ENCODE measurements around the gene PCAT6. TPM values are rescaled to one million over a fixed set of nuclear protein-coding genes. Genes with fewer than 3 reads are reported as not detected.

Gene PCAT6
- total RNA-seq, 1 donor from 2014 or later: not detected

DNA sequence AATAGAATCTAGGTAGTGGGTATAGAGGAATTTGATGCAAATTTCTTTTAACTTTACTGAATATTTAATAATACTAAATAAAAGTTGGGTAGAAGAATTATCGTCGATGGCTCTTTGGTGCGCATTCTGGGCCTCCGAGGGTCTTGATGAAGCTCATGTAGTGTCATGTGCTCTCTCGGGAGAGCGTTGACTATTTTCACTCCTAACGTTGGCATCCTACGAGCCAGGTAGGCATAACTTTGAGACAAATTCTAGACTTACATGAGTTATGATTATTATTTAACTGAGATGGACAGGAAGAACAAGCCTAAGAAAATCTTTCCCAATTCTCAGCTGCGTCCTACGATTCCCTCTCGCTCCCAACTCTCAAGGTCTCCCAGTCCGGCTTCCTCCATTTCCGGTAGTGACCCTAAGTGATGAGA, 550 bp upstream of the PCAT6 start:
- Mint-ChIP-seq H3K27me3 (ENCODE audit: insufficient read depth, low read depth) (peaks cover 15% of the 10 kb centered on the region), H3K4me1 (peaks cover 42% of the 10 kb centered on the region), H3K36me3 (peaks cover 3% of the 10 kb centered on the region), H3K9me3 (no peaks in the 10 kb centered on the region), H3K4me3 (peak overlapping the region; percentile 90), H3K27ac (peak overlapping the region; percentile 87)
- Histone ChIP-seq H3K9ac (no peak overlapping the region), H3K27ac (no peak overlapping the region), H3K4me1 (peaks cover 37% of the 10 kb centered on the region), H4K20me1 (ENCODE audit: low read depth) (peaks cover 17% of the 10 kb centered on the region), H3K9me3 (ENCODE audit: low read depth) (no peaks in the 10 kb centered on the region), H2AFZ (replicated peaks) (no peak overlapping the region), H3K79me2 (ENCODE audit: low read depth) (peaks cover 50% of the 10 kb centered on the region), H3K4me2 (peak overlapping the region; percentile 98), H3K4me3 (peak overlapping the region; percentile 96), H3F3A (ENCODE audit: low read depth) (peaks cover 21% of the 10 kb centered on the region), H3K36me3 (no peaks in the 10 kb centered on the region), H3K27me3 (peaks cover 20% of the 10 kb centered on the region)
- DNase-seq (ENCODE audit: low spot score): no peak
- TF ChIP-seq CTCF (IDR thresholded peaks at IDR 0.05) (no peak), EZH2 (IDR thresholded peaks at IDR 0.05) (no peak), EZH2phosphoT487 (IDR thresholded peaks at IDR 0.05) (no peak)

DNA sequence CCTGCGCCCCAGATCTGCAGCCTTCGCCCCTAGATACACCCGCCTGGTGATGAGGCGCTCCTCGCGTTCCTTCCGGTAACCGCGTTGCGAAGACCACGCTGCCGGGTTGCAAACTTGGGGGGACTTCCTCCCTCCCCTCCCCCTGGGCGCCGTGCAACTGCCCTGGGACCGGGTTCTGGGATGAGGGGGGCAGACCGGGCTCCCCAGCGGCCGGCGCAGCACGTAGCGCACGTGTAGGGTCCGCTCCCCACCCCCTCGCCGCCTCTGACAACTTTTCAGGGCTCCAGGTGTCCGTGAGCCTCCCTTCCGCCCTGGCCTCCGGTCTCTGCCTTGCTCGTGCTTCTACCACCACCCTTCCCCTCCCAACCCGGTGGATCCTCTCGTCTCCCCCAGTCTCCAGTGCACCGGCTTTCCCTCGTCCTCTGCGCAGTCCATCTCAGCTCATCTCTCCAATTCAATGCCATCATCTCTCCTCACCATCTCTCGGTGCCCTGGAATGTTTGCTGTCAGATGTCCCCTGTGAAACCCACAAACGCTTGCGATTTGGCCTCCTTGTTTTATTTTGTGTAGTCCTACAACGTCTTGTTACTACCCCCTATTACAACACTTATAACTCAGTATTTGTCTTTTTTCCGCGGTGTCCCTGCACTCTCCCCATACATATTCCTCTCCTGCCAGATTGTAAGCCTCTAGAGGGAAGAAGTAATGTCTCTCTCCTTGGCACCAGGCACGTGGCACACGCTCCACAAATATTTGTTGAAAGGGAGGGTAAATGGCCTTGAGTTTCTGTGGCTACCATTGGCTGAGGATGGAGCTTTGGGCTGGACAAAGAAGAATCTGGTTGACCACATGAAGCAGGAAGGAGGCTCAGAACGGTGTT, 782 bp downstream of the PCAT6 start:
- H2AFZ ChIP-seq (replicated peaks): peak overlapping the region; percentile 13
- H3K79me2 ChIP-seq (ENCODE audit: low read depth): peaks cover 37% of the 10 kb centered on the region
- DNase-seq (ENCODE audit: low spot score): no peak

GRCh38 chr1:202812176-202813026, 1.6 kb downstream of the PCAT6 start:
- H3K9ac ChIP-seq: no peak overlapping the region
- peak overlapping the region; percentile 98 for H3K4me2 ChIP-seq
- no peaks in the 10 kb centered on the region for H3K36me3 Mint-ChIP-seq
- peaks cover 21% of the 10 kb centered on the region for H3F3A ChIP-seq (ENCODE audit: low read depth)
- no peak overlapping the region for H3K27ac Mint-ChIP-seq
- no peaks in the 10 kb centered on the region for H3K9me3 ChIP-seq (ENCODE audit: low read depth)
- TF ChIP-seq CTCF (IDR thresholded peaks at IDR 0.05): no peak
- TF ChIP-seq EZH2 (IDR thresholded peaks at IDR 0.05): no peak
- TF ChIP-seq EZH2phosphoT487 (IDR thresholded peaks at IDR 0.05): no peak
- H2AFZ ChIP-seq (replicated peaks): no peak overlapping the region
- H3K27ac ChIP-seq: no peak overlapping the region
- H3K4me3 ChIP-seq: peak overlapping the region; percentile 96
- H4K20me1 ChIP-seq (ENCODE audit: low read depth): no peaks in the 10 kb centered on the region
- H3K4me3 Mint-ChIP-seq: peak overlapping the region; percentile 90
- peak; percentile 56 for DNase-seq (ENCODE audit: low spot score)
- H3K4me1 ChIP-seq: peaks cover 34% of the 10 kb centered on the region
- peaks cover 19% of the 10 kb centered on the region for H3K27me3 Mint-ChIP-seq (ENCODE audit: insufficient read depth, low read depth)
- H3K36me3 ChIP-seq: no peaks in the 10 kb centered on the region
- H3K27me3 ChIP-seq: peaks cover 20% of the 10 kb centered on the region
- peaks cover 37% of the 10 kb centered on the region for H3K4me1 Mint-ChIP-seq
- H3K79me2 ChIP-seq (ENCODE audit: low read depth): peaks cover 28% of the 10 kb centered on the region
- no peaks in the 10 kb centered on the region for H3K9me3 Mint-ChIP-seq

More for the DNA sequence above, 782 bp downstream of the PCAT6 start:
- Histone ChIP-seq H3K9me3 (ENCODE audit: low read depth) (no peaks in the 10 kb centered on the region), H3K4me1 (peaks cover 34% of the 10 kb centered on the region), H3K4me3 (peak overlapping the region; percentile 96), H4K20me1 (ENCODE audit: low read depth) (peaks cover 4% of the 10 kb centered on the region), H3F3A (ENCODE audit: low read depth) (peaks cover 21% of the 10 kb centered on the region), H3K27me3 (peaks cover 20% of the 10 kb centered on the region), H3K4me2 (peak overlapping the region; percentile 98), H3K9ac (no peak overlapping the region), H3K36me3 (no peaks in the 10 kb centered on the region), H3K27ac (no peak overlapping the region)
- peaks cover under 1% of the 10 kb centered on the region for H3K36me3 Mint-ChIP-seq
- peaks cover 37% of the 10 kb centered on the region for H3K4me1 Mint-ChIP-seq
- H3K27me3 Mint-ChIP-seq (ENCODE audit: insufficient read depth, low read depth): peaks cover 17% of the 10 kb centered on the region
- H3K27ac Mint-ChIP-seq: peak overlapping the region; percentile 88
- H3K9me3 Mint-ChIP-seq: no peaks in the 10 kb centered on the region
- peak overlapping the region; percentile 90 for H3K4me3 Mint-ChIP-seq
- no peak for TF ChIP-seq EZH2 (IDR thresholded peaks at IDR 0.05)
- no peak for TF ChIP-seq EZH2phosphoT487 (IDR thresholded peaks at IDR 0.05)
- TF ChIP-seq CTCF (IDR thresholded peaks at IDR 0.05): no peak

All from neural progenitor cell (in vitro differentiated cells).